Kidney (tissue), 14 donors: Measurements from ENCODE around the gene ZNF518B. TPM values are rescaled to one million over a fixed set of nuclear protein-coding genes. Genes with fewer than 3 reads are reported as not detected.
"Not testable (repeated sequence)": the region's sequence is repeated elsewhere in the genome, so short reads cannot be mapped to it uniquely, and the experiment has no call there.

Experiments
- DNase-seq, 5 donors: peaks; one replicate each; pipeline ENCODE4 v3.0.0-alpha.2; 2013 to 2020
- FAIRE-seq: peaks from 2 replicates; lab custom pipeline; 2012; peaks lifted over from hg19 to GRCh38; lab: Jason Lieb, UNC
- H3K27ac ChIP-seq, 2 donors: one replicate each; pipeline ENCODE4 v1.7.0; 2013; ENCODE audit warnings: low read depth in 2 of 2, low read length in 2 of 2, inconsistent platforms in 1 of 2
- H3K27me3 ChIP-seq: one replicate; pipeline ENCODE4 v1.7.1; 2013; ENCODE audit warnings: low read length, inconsistent platforms; ENCODE audit not compliant: control insufficient read depth, insufficient read depth
- H3K36me3 ChIP-seq, 3 donors: one replicate each; pipeline versions ENCODE4 v1.7.0 to v1.7.1; 2013; ENCODE audit warnings: low read length in 3 of 3, control low read depth in 1 of 3, inconsistent platforms in 1 of 3; ENCODE audit not compliant: insufficient read depth in 3 of 3, control insufficient read depth in 2 of 3
- H3K4me1 ChIP-seq, 3 donors: one replicate each; pipeline versions ENCODE4 v1.7.0 to v1.7.1; 2013; ENCODE audit warnings: low read length in 3 of 3, inconsistent platforms in 1 of 3, low read depth in 1 of 3; ENCODE audit not compliant: control insufficient read depth in 2 of 3, insufficient read depth in 2 of 3
- H3K4me3 ChIP-seq, 3 donors: one replicate each; pipeline versions ENCODE4 v1.7.0 to v1.8.1; 2013; ENCODE audit warnings: low read length in 3 of 3, control low read depth in 1 of 3, inconsistent platforms in 1 of 3
- H3K9ac ChIP-seq, 3 donors: one replicate each; pipeline versions ENCODE4 v1.7.0 to v1.7.1; 2013; ENCODE audit warnings: low read length in 3 of 3, control low read depth in 1 of 3, inconsistent platforms in 1 of 3
- H3K9me3 ChIP-seq, 3 donors: one replicate each; pipeline versions ENCODE4 v1.7.0 to v1.7.1; 2013; ENCODE audit warnings: low read length in 3 of 3, control low read depth in 1 of 3, inconsistent platforms in 1 of 3; ENCODE audit not compliant: control insufficient read depth in 2 of 3, insufficient read depth in 1 of 3
- CTCF ChIP-seq: IDR thresholded peaks from 3 replicates; pipeline ENCODE4 v1.5.1; 2012; ENCODE audit warnings: mild to moderate bottlenecking, moderate library complexity, borderline replicate concordance; ENCODE audit not compliant: insufficient read depth; ENCODE audit errors: extremely low read depth
- intact Hi-C: fragments of 100-400 bp; cut with DNase I; formaldehyde crosslinking; loops from one replicate; pipeline ENCODE4 v1.11.1; 2022
- polyA plus RNA-seq: library from polyadenylated mRNA; stranded (reverse); fragments of 350-450 nt; fragmentation: Illumina TruSeq; extraction: RNeasy Lipid Tissue Mini Kit (QIAGEN cat#74804); gene quantifications from one replicate; pipeline ENCODE4 v1.2.3, GENCODE V29; 2014; ENCODE audit warnings: low read depth, low replicate concordance; ENCODE audit not compliant: insufficient read depth
- total RNA-seq: library from RNA; stranded (reverse); fragmentation: NEBNext Ultra II Directional; extraction: Animal tissue kit (Norgen Biotek cat#: 25700); gene quantifications from one replicate; pipeline ENCODE4 v1.2.1, GENCODE V29; 2021
- donor health status: control.
- donor health status: control.
- donor health status: control.
- donor health status: control.
- donor health status: control.
- donor health status: DM: yes; HTN: yes; CAD: no.
- donor health status: Normal renal cell carcinoma (clear cell type).

ZNF518B gene
- total and polyA plus RNA-seq, 2 donors from 2014 or later, result 3.7 to 19.7 TPM

GRCh38 chr4:10441512-10441911 lies 15.7 kb downstream of the ZNF518B start:
- DNase-seq (no peak), FAIRE-seq (no peak)
- H3K27ac ChIP-seq, result no peak overlapping the region
- no peaks in the 10 kb centered on the region for H3K4me1 ChIP-seq
- H3K36me3 ChIP-seq, result peaks cover 5 to 16% (median 10%) of the 10 kb centered on the region in 3 donors
- intact Hi-C loops, result no loop called here
- H3K9me3 ChIP-seq, result peaks cover 0 to 20% (median 2%) of the 10 kb centered on the region in 3 donors
- no peak overlapping the region for H3K4me3 ChIP-seq
- no peaks in the 10 kb centered on the region for H3K27me3 ChIP-seq
- no peak for TF ChIP-seq CTCF
- no peak overlapping the region for H3K9ac ChIP-seq

GRCh38 chr4:10438924-10439323 lies 18.3 kb downstream of the ZNF518B start:
- Histone ChIP-seq H3K9ac (no peak overlapping the region), H3K27me3 (no peaks in the 10 kb centered on the region), H3K27ac (no peak overlapping the region), H3K4me3 (no peak overlapping the region), H3K9me3 (peaks cover 0 to 10% (median 0%) of the 10 kb centered on the region in 3 donors), H3K4me1 (no peaks in the 10 kb centered on the region), H3K36me3 (no peaks in the 10 kb centered on the region)
- TF ChIP-seq CTCF, result no peak
- FAIRE-seq, result no peak
- intact Hi-C loops, result no loop called here
- DNase-seq, result no peak

DNA sequence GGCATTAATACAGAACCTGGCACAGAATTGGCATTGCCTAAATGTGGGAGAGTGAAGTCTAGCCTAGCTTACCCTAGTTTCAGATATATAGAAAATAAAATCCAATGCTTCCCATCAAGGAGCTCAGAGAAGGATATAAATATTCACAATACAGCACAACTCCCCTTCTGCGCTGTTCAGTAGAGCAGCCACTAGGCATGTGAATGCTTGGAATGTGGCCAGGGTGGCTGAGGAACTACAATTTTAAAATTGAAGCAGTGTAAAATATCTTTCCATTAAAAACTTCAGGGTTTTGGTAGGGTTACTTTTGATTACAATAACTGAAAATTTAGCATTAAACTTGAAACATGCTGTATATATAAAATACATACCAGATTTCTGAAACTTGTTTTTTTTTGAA lies 19.5 kb downstream of the ZNF518B start:
- Histone ChIP-seq H3K27me3 (no peaks in the 10 kb centered on the region), H3K4me1 (no peaks in the 10 kb centered on the region), H3K36me3 (no peaks in the 10 kb centered on the region), H3K9ac (no peak overlapping the region), H3K4me3 (no peak overlapping the region), H3K27ac (no peak overlapping the region), H3K9me3 (no peaks in the 10 kb centered on the region)
- intact Hi-C loops, result no loop called here
- TF ChIP-seq CTCF, result no peak
- DNase-seq (peak in 1 of 5 donors; percentile 26), FAIRE-seq (no peak)

DNA sequence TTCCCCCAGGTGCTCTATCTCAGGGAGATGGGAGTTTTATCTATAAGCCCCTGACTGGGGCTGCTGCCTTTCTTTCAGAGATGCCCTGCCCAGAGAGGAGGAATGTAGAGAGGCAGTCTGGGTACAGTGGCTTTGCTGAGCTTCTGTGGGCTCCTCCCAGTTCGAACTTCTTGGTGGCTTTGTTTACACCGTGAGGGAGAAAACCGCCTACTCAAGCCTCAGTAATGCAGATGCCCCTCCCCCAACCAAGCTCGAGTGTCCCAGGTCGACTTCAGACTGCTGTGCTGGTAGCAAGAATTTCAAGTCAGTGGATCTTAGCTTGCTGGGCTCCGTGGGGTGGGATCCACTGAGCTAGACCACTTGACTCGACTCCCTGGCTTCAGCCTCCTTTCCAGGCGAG lies 29.5 kb downstream of the ZNF518B start:
- H3K9me3 ChIP-seq, H3K4me1 ChIP-seq, H3K27me3 ChIP-seq, H3K9ac ChIP-seq, intact Hi-C loops, FAIRE-seq, DNase-seq, H3K36me3 ChIP-seq, H3K27ac ChIP-seq, H3K4me3 ChIP-seq: not testable (repeated sequence)
